ENCODE measurements around the gene TMEM117.

DNA sequence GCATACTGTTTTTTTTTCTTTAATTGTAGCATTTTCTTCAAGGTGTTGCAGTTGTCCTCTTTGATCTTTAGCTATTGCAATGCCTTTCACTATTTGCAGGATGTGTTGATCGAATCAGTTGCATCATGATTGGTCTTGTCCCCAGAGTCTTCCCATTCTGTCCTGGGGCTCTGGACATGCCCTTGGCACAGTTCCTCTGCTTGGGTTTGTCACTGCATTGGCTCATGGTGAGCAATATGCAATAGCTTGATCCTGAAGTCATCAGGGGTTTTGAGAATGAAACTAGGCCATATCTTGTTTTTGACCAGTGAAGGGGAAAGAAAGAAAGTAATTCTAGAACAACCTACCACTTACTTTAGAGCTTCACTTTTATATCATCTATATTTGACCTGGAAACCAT, 281.5 kb downstream of the TMEM117 start:
- TF ChIP-seq ZNF660 (tag by site-specific recombination; IDR thresholded peaks at IDR 0.05) (no peak), ZSCAN30 (tag by site-specific recombination; IDR thresholded peaks at IDR 0.05) (no peak)
- TF ChIP-seq, protein P1, sequence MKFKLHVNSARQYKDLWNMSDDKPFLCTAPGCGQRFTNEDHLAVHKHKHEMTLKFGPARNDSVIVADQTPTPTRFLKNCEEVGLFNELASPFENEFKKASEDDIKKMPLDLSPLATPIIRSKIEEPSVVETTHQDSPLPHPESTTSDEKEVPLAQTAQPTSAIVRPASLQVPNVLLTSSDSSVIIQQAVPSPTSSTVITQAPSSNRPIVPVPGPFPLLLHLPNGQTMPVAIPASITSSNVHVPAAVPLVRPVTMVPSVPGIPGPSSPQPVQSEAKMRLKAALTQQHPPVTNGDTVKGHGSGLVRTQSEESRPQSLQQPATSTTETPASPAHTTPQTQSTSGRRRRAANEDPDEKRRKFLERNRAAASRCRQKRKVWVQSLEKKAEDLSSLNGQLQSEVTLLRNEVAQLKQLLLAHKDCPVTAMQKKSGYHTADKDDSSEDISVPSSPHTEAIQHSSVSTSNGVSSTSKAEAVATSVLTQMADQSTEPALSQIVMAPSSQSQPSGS (tag by site-specific recombination; IDR thresholded peaks at IDR 0.05; ENCODE audit: low read depth): no peak
